ENCODE data around the gene COX6A2. TPM values are rescaled to one million over a fixed set of nuclear protein-coding genes. Genes with fewer than 3 reads are reported as not detected.

Gene COX6A2
- polyA plus RNA-seq, 1 of the 3 experiments (the other 2 are of a cell fraction), result not detected

DNA sequence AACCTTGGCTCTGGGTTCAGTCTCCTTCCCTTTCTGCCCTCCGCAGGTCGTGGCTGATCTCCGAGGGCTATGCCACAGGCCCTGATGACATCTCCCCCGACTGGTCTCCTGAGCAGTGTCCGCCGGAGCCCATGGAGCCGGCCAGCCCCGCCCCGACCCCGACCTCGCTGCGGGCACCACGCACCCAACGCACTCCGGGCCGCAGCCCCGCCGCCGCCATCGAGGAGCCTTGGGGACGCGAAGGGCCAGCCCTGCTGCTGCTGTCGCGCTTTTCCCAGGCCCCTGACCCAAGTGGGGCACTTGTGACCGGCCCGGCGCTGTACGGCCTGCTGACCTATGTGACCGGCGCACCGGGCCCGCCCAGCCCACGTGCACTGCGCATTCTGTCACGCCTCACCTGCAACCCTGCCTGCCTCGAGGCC is 36.2 kb upstream of the COX6A2 start:
- Histone ChIP-seq H3K9me2 (no peaks in the 10 kb centered on the region), H3K9ac (no peak overlapping the region), H3K27ac (ENCODE audit: low read depth in 2 of 2, low read length in 1 of 2) (no peak overlapping the region), H2AFZ (ENCODE audit: low read depth) (no peak overlapping the region), H3K36me3 (replicated peaks in 1 of 2; ENCODE audit: control insufficient read depth in 1 of 2, insufficient read depth in 2 of 2, low read length in 1 of 2) (peaks cover 0 to 19% of the 10 kb centered on the region in 2 experiments), H3K79me2 (ENCODE audit: insufficient read depth) (peaks cover 3% of the 10 kb centered on the region; the same call in 1 of the 2 replicates), H3K9me3 (no peaks in the 10 kb centered on the region), H3K4me1 (ENCODE audit: control insufficient read depth in 1 of 2, insufficient read depth in 2 of 2, low read depth in 1 of 2, low read length in 1 of 2) (peaks cover 2 to 4% of the 10 kb centered on the region in 2 experiments; a peak in 2 of 4 replicates), H3F3A (replicated peaks; ENCODE audit: insufficient read depth) (peaks cover 11% of the 10 kb centered on the region), H3K4me2 (no peak overlapping the region), H3K27me3 (ENCODE audit: insufficient read depth) (no peaks in the 10 kb centered on the region), H4K20me1 (ENCODE audit: insufficient read depth) (no peaks in the 10 kb centered on the region), H3K4me3 (ENCODE audit: low read depth in 2 of 2, low read length in 1 of 2) (no peak overlapping the region)
- CTCF ChIA-PET, result no interaction called here
- POLR2A ChIA-PET, result no interaction called here
- peak; percentile 16 for DNase-seq
- TF ChIP-seq MEF2A (IDR thresholded peaks at IDR 0.05; ENCODE audit: borderline replicate concordance, low read depth), result no peak
- WGBS (ENCODE audit: low lambda C conversion rate), result 96% methylated on average over 33 of the region's 36 CpGs

DNA sequence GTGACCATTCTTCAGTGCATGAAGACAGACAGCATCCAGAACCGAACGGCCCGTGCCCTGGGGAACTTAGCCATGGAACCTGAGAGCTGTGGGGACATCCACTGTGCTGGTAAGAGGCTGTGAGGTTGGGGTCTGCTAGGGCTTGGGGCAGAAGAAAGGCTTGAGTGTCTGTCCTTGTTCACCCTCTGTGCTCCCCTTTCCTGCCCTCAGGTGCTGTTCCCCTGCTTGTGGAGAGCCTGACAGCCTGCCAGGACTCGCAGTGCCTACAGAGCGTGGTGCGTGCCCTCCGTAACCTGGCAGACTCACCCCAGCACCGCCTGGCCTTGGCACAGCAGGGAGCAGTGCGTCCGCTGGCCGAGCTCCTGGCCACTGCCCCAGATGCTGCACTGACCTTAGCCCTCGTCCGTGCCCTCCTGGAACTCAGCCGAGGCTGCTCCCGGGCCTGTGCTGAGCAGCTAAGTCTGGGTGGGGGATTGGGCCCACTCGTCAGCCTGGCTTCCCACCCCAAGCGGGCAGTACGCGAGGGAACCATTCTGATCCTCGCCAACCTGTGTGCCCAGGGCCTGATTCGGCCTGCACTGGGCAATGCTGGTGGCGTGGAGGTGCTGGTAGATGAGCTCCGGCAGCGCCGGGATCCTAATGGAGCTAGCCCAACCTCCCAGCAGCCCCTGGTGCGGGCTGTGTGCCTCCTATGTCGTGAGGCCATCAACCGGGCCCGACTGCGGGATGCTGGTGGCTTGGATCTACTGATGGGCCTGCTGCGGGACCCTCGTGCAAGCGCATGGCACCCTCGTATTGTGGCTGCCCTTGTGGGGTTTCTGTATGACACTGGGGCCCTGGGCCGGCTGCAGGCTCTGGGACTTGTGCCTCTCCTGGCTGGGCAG is 34.0 kb upstream of the COX6A2 start:
- H3K4me3 ChIP-seq (ENCODE audit: low read depth in 2 of 2, low read length in 1 of 2), result no peak overlapping the region
- ChIA-PET POLR2A (no interaction called here), CTCF (interaction anchor here (1.0 to 8.0 kb wide), 4 partner anchors 8 to 34 kb away, joined by 3 to 80 read pairs (median 38); partner anchors contain the start of genes TGFB1I1 and ZNF843)
- H3K9me2 ChIP-seq, result no peaks in the 10 kb centered on the region
- no peak overlapping the region for H3K27ac ChIP-seq (ENCODE audit: low read depth in 2 of 2, low read length in 1 of 2)
- peaks cover 9% of the 10 kb centered on the region for H3F3A ChIP-seq (replicated peaks; ENCODE audit: insufficient read depth)
- DNase-seq, result no peak
- H3K36me3 ChIP-seq (replicated peaks in 1 of 2; ENCODE audit: control insufficient read depth in 1 of 2, insufficient read depth in 2 of 2, low read length in 1 of 2), result peaks cover under 1 to 19% of the 10 kb centered on the region in 2 experiments
- no peak overlapping the region for H2AFZ ChIP-seq (ENCODE audit: low read depth)
- no peaks in the 10 kb centered on the region for H3K27me3 ChIP-seq (ENCODE audit: insufficient read depth)
- no peaks in the 10 kb centered on the region for H3K9me3 ChIP-seq
- no peak overlapping the region for H3K4me2 ChIP-seq
- H4K20me1 ChIP-seq (ENCODE audit: insufficient read depth), result peaks cover 12% of the 10 kb centered on the region
- no peak for TF ChIP-seq EZH2phosphoT487 (IDR thresholded peaks at IDR 0.05; ENCODE audit: borderline replicate concordance, low read depth)
- TF ChIP-seq JUND (IDR thresholded peaks at IDR 0.05), result no peak
- no peak for TF ChIP-seq TEAD4 (IDR thresholded peaks at IDR 0.05; ENCODE audit: borderline replicate concordance, insufficient read depth)
- TF ChIP-seq FOXJ3 (CRISPR knock-in tag; IDR thresholded peaks at IDR 0.05), result no peak
- TF ChIP-seq SMC3 (IDR thresholded peaks at IDR 0.05; ENCODE audit: low read depth, low read length), result no peak
- TF ChIP-seq, protein P1, sequence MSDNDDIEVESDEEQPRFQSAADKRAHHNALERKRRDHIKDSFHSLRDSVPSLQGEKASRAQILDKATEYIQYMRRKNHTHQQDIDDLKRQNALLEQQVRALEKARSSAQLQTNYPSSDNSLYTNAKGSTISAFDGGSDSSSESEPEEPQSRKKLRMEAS (IDR thresholded peaks at IDR 0.05; ENCODE audit: low read depth), result no peak
- TF ChIP-seq FOSL2 (IDR thresholded peaks at IDR 0.05; ENCODE audit: borderline replicate concordance, low read depth), result no peak
- no peak for TF ChIP-seq ZBTB33 (IDR thresholded peaks at IDR 0.05; ENCODE audit: borderline replicate concordance, low read depth)
- no peak for TF ChIP-seq TCF12 (IDR thresholded peaks at IDR 0.05)
- TF ChIP-seq, protein P2, sequence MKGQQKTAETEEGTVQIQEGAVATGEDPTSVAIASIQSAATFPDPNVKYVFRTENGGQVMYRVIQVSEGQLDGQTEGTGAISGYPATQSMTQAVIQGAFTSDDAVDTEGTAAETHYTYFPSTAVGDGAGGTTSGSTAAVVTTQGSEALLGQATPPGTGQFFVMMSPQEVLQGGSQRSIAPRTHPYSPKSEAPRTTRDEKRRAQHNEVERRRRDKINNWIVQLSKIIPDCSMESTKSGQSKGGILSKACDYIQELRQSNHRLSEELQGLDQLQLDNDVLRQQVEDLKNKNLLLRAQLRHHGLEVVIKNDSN (IDR thresholded peaks at IDR 0.05; ENCODE audit: borderline replicate concordance, low read depth), result no peak
- no peak for TF ChIP-seq NRF1 (IDR thresholded peaks at IDR 0.05; ENCODE audit: low read depth, low read length)
- TF ChIP-seq GATA2 (CRISPR knock-in tag; IDR thresholded peaks at IDR 0.05), result no peak
- no peak for TF ChIP-seq YY1 (IDR thresholded peaks at IDR 0.05; ENCODE audit: low read depth)
- no peak for TF ChIP-seq PBX3 (IDR thresholded peaks at IDR 0.05)
- no peak for TF ChIP-seq MXI1 (IDR thresholded peaks at IDR 0.05; ENCODE audit: low read depth, low read length)
- TF ChIP-seq TAF1 (IDR thresholded peaks at IDR 0.05; ENCODE audit: borderline replicate concordance, low read depth, low read length), result no peak
- no peak for TF ChIP-seq IRF3 (IDR thresholded peaks at IDR 0.05; ENCODE audit: low read depth, low read length)
- peaks cover 12 to 13% of the 10 kb centered on the region in 2 experiments; a peak in 2 of 4 replicates for H3K4me1 ChIP-seq (ENCODE audit: control insufficient read depth in 1 of 2, insufficient read depth in 2 of 2, low read depth in 1 of 2, low read length in 1 of 2)
- H3K79me2 ChIP-seq (ENCODE audit: insufficient read depth), result peaks cover 21% of the 10 kb centered on the region
- WGBS (ENCODE audit: low lambda C conversion rate), result 89% methylated on average over 11 of the region's 35 CpGs
- H3K9ac ChIP-seq, result no peak overlapping the region
